Activated CD4-positive, alpha-beta T cell treated with anti-CD3 and anti-CD28 coated beads, Interleukin-2, amount 50 U/mL, for 48 hours (primary cell): Measurements from ENCODE around the gene ITGB8.

Experiments used
- DNase-seq, 2 experiments: peaks; one replicate each; pipeline ENCODE4 v3.0.0-alpha.2; 2020

The ITGB8 gene

DNA sequence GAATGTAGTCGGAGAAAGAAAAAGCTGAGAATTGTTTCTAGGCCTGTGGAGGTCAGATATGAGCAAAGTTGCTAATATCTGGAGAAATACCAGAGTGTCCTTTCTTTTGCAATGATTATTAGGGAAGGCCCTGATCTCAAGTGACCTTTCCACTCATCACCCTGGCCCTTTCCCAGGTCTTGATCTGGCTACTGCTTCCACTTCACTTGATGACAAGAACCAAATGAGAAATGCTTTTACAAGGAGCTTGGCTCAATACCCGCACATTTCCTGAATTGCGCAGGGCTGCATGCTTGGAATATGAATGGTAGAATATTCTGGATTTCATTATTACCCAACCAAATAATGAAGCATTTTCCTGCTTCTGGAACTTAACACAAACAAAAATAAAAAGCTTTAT is 104.6 kb downstream of the ITGB8 start:
- no peak for DNase-seq

DNA sequence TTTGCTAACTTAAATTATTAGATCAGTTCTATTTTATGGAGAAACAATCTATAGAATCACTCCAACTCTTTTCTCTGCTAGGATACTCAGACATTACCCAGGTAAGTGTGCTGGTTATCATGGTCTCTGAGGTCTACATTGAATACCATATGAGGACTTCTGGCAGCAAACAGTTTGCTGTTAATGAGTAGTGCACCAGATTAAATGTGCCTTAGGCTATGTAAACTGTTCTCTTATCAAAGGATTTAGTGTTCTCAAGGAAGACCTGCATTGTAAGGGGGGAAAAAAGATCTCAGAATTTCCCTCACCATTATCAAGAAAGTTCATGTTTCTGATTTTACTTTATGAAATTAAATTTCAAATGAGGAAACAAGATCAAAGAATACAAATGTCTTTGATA is 107.5 kb downstream of the ITGB8 start:
- DNase-seq = no peak

DNA sequence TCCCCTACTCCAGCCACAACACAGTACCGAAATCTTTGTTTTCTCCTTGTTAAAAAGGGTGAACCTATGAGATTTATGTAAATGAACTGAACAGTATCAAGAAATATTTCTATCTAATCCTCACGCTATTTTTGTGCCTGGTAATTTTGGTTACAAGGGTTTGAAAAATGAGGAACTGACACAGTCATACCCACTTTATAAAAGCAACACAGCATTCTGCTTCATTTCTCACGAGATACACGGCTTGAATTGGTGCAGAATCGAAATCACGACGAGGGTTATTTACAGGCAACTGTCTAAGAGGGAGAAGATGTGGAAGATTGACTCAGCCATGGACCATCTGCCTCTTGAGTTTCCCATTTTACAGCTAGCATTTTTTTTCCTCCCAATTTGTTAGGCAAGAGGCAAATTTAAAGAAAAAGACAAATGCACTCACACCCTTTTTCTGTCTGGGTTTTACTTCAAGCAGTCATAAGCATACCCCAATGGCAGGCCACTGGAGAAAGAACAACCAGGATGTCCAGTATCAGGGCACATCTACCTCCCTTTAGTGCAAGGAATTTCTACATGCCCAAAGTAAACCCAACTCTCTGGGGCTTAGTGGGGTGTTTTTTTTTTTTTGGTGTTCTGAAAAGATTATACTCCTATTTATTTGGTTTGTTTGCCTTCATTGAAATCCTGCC is 108.1 kb downstream of the ITGB8 start:
- DNase-seq = no peak

DNA sequence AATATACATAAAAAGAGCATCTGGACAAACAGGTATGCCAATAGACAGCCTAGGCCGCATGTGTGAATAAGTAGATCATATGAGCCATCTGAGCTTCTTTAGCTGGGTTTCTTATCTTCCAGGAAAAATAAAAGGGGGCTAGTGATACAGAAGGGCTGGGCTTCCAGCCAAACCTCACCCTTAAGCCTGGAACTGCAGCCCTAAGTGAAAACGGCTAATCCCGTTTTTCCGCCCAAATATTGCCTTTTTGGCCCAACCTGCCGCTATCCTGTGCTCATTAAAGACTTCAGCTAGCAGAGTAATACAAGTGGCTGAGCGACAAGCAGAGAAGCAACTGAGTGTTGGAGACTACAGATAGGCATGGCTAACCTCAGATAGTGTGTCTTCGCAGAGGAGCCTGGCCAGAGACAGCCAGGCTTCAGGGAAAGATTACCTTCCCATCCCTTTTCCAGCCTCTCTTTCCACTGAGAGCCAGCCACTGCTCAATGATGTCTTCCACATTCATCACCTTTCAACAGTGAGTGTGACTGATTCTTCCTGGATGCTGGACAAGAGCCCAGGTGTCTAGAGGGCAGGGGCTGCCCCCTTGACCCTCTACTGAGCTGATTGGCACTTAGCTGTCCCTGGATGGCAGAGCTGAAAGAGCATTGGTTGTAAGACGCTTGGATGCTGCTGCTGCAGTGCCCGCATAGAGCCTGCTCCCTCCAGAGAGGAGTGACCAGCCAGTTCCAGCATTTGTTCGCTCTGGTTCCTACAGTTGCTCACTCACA is 108.9 kb downstream of the ITGB8 start:
- no peak for DNase-seq

DNA sequence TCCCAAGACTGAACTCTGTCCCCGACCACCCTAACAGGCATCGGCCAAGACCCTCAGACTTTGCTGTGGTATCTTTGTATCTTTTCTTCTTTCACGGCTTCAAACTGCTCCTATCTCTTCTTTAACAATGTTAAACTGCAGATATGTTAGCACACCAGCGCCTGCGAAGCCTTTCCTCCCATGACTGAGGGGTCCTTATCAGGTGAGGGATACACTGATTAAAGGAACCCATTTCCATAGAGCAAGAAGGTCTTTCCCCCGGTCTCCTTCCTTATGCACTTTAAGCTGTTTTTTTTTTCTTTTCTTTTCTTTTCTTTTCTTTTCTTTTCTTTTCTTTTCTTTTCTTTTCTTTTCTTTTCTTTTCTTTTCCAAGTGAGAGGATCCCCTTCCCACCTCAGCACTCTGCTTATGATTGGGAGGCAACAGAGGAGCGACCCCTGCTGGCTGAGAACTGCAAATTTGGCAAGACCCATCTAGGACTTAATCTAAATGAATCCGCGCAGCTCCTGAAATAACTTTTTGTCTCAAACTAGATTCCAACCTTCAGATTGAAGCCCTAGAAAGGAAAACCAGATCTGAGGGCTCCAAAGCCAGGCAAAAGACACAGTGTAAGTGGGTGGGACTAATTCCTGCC is 109.9 kb downstream of the ITGB8 start:
- DNase-seq = peak; percentile 18 to 21

DNA sequence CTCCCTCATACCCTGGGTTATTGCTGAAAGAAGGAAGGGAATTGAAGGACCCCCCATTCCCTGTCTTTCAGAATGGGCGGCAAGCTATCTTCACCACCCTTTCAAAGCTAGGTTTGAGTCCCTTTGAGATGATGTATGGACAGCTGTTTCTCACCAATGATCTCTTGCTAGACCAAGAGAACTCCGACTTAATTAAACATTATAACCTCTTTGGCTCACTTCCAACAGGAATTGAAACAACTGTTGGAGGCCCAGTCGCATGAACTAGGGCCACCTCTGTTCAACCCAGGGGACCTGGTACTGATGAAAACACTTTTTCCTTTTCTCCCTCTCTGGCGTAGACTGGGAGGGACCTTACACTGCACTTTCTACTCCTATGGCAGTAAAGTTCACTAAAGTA is 110.6 kb downstream of the ITGB8 start:
- no peak for DNase-seq

DNA sequence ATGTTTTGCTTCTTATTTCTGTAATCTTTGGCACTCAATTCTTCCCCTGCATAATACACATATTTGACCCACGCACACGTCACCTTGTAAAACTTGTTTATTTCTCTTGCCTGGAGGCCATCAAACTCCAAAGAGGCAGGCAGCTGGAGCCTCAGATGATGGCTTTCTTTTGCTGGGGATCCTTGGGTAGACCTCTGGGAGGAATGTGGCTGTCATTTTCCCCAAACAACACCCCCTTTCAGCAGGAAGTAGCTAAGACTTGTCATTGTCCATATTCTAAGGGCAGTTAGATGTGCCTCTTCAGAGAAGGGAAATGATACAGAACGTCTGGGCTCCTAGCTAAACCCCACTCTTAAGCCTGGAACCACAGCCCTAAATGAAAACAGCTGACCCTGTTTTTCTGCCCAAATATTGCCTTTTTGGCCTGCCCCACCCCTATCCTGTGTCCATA is 111.3 kb downstream of the ITGB8 start:
- no peak for DNase-seq

DNA sequence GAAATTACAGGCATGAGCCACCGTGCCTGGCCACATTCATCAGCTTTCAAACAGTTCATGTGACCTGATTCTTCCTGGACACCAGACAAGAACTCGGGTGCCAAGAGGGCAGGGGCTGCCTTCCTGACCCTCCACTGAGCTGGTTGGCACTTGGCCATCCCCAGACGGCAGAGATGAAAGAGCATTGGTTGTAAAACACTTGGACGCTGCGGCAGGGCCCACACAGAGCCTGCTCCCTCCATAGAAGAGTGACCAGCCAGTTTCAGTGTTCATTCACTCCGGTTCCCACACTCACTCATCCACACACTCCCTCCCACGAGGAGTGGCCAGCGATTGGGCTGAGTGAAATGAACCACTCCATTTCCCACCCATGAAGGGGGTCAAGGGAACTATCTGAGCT is 112.3 kb downstream of the ITGB8 start:
- DNase-seq = no peak

DNA sequence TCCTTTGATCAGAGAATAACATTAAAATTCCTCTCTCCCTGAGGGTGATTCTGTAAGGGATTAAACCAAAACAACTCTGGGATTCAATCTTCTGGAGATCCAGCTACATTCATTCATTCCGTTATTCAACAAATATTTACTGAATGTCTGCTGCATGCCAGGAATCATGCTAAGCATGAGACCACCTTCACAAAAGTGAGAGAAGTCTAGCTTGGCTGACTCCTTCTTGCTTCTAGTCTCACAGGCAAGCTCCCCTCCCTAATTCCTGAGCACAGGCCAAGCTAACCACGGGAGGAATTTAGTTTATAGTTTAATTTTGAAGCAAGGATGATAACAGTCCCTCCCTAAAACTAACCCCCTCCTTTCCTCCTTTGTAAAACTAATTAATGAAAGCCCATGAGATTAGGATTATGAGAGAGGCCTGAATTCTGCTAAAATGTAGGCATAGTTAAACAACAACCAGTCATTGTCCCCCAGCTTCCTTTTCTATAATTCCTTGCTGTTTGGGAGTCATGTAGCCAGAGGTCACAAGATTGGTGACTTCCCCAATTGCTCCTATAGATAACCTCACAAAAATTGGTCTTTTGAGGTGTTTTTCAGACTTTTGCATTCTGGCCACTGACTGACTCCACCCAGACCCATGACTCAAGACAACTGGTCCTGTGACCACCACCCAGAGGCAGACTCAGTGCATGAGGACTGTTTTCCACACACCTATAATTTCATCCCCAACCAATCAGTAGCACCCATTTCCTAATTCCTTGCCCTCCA is 113.5 kb downstream of the ITGB8 start:
- DNase-seq = no peak

DNA sequence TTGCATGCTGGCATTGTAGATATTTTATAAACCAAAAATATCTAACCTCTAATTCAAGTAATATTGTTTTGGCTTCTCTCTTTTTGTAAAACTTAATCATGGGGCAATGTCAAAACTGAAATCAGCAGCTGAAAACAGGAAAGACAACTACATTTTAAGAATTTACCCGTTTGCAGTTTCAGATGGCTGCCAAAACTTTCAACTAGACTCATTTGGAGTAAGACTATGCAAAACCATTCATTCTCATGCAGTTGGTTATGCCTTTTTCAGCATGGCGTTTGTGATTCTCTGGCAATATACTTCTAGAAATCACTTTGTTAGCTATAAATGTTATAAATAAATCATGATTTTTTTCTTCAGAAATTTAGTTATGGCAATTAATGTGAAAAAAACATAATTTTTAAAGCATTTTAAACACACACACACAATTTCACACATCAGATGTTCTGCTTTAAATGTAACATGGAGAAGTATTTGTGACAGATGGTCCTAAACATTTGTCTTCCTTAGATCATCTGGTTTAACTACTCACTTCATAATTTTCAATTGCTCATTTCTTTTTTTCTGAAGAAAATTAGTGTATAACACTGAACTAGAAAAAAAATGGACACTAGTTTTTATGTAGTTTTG is 116.4 kb downstream of the ITGB8 start:
- DNase-seq = no peak

DNA sequence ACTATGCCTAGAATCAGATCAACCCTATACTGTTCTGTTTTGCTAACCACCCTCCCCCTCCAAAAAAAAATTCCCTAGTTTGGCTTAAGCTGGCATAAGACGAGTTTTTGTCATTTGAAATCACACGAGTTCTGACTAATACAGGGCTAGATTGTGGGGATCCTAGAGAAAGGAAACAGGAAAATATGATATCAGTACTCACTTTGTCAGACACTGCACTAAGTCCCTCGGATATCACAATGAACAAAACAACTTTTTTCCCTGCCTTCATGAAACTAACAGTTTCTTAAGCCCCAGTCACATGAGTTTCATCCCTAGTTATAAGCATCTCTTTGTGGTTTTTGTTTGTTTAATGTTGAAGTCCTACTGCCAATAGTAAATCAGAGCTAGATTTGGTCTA is 118.5 kb downstream of the ITGB8 start:
- no peak for DNase-seq

DNA sequence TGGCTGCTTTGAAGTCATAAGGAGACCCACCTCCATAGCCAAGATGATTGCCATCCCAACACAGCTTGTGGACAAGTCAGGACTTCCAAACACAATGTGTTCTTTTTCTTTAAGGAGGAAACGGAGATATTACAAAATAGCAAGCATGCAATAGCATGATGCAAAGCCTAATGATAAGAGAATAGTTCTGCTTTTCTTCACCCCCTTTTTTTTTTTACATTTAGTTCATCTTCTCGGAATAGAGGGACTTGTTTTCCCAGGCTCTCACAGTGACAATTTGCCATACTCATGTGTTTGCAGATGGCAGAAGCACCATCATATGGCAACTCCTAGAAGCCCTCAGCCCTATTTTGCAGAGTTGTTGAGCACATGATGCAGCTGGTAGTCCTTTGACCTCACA is 119.8 kb downstream of the ITGB8 start:
- DNase-seq = no peak

DNA sequence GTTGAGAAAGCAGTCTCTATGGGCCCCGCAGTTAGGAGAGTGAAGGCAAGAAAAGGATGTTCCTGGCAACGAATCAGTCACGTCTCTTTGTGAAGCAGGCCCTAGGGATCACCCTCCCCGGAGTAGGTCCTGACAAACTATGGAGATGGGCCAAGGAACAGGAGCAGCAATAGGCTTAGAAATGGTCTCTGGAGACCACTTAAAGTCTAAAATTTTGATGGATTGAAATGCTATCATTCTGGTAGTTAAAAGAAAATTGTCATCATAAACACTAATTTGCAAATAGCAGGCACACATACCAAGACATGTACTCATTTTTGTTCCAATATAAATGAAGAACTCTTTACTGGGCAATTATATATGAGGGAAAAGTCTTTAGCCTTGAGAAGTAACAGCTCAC is 123.5 kb downstream of the ITGB8 start:
- DNase-seq = no peak

DNA sequence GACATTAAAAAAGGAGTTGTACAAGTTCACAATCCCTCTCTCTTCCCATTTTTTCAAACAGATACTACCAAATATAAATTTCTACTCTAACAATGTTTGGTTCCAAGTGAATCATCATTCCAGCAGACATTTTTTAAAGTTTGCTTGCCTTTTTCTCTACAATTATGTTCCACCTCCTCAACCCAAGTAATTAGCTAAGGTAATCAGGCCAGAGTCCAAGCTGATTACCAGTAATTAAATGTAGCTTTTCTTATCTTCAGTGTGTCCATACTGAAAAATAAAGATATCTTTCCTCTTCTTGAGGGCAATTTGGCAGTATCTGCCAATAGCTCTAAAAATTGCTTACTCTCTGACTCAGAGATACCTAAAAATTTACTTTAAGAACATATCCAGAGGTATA is 126.0 kb downstream of the ITGB8 start:
- no peak for DNase-seq

DNA sequence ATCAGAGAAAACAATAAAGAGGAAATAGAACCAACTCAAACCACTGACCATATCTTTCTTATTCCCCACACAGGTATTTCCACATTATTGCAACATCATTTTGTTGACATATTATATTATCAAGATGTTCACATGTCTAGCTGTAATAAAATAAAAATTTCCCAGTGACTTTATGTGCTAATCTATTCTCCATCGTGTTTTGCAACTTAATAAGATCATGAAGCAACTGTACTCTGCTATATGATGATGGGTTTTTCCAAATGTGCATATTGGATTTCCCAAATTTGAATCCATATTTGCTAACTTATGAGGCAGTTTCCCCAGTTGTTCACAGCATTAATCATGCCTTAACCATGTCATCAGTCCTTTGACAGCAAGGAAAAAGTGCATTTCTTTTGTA is 127.8 kb downstream of the ITGB8 start:
- no peak for DNase-seq

DNA sequence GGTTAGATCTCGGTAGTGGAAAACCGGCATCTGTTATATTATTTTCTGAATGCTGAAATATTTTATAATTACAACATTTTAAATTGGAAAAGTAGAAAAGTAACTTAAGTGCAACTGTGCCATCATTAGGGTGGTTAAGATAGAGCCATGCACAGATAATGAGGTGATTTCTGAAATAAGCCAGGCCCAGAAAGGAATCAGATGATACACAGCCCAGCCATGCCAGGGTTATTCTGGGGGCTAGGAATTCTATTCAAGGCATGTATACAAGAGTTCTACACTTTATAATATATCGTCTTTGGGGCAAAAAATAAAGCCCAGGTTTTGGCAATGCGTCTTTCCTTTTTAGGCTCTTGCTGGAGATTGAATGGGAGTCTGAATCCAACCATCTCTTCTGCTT is 128.7 kb downstream of the ITGB8 start:
- DNase-seq = no peak

DNA sequence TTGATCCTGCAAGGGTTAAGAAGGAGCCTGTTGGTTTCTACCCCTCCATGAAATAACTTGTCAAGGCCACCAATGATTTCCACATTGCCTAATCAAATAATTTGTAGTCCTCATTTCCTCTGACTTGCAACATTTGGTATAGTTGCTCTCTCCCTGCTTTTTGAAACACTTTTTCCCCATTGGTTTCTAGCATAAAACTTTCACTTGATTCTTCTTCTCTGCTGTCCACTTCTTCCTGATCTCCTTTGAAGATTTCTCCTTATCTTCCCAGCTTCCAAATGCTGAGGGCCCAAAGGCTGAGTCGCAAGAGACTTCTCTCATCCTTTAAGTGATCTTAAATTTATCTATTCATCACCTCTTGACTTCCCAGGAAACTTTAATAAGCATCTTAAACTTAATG is 134.2 kb downstream of the ITGB8 start:
- no peak for DNase-seq
